ENCODE results near the gene ZFR2.

DNA sequence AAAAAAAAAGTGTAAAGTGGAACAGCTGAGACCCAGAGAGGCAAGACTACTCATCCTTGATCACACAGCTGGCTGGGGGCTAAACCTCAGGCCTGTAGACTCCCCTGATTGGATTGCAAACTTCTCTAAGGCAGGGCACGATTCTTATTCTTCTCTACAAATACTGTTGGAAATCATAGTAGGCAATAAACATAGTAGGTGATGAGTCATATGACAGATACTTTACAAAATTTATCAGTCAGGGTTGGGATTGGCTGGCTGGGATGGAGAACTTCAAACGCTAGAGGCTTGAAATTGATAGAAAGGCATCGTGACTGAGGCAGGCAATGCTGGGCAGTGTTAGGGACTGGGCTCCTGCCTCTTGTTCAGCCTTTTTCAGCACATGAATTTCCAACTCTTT lies 76.7 kb downstream of the ZFR2 start:
- TF ChIP-seq CTCF (conservative IDR thresholded peaks at IDR 0.05; ENCODE audit: low read depth, low read length) = no peak
- no peak for TF ChIP-seq EZH2 (IDR thresholded peaks at IDR 0.05; ENCODE audit: borderline replicate concordance, low read depth, low read length, poor library complexity, severe bottlenecking)
